DND-41 (cell line): ENCODE results near the gene HLA-DMA.

ENCODE experiments used
- CTCF ChIP-seq: IDR thresholded peaks from 2 replicates; pipeline ENCODE4 v1.5.1; 2012; ENCODE audit warnings: borderline replicate concordance, low read length, moderate library complexity, mild to moderate bottlenecking; ENCODE audit not compliant: poor library complexity, severe bottlenecking; ENCODE audit errors: extremely low read depth
- EZH2 ChIP-seq: IDR thresholded peaks from 3 replicates; pipeline ENCODE4 v1.6.1; 2012; ENCODE audit warnings: borderline replicate concordance, low read depth, mild to moderate bottlenecking, moderate library complexity, low read length, inconsistent platforms; ENCODE audit not compliant: severe bottlenecking

- TF ChIP-seq CTCF = no peak
- no peak for TF ChIP-seq EZH2
Measured at GRCh38 chr6:32980488-32981038, 27.7 kb upstream of the HLA-DMA start.
